Cerebellar cortex (tissue), 1 donor: ENCODE results near the gene DDOST.
A peak's percentile ranks its signal among the peaks of the same experiment; 100 is the strongest.

ENCODE experiments used
- DNase-seq: peaks from one replicate; pipeline ENCODE4 v3.0.0-alpha.2; 2015; ENCODE audit warnings: low spot score

The DDOST gene

DNA sequence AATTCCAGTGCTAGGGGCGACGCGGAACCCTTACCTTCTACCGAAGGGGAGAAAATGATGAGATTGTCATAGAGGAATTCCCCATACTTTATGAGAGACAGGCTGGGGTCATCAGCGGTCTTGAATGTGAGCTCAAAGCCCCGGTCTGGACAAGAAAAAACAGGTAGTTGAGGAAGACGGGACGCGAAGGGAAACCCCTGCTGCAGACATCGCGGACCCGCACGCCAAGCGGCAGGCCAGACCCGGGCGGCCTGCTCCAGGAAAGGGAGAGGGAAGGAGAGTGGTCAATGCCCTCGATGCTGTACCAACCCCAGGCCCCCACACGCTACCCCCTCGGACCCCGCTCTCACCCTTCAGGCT lies 342 bp downstream of the DDOST start:
- DNase-seq = no peak

DNA sequence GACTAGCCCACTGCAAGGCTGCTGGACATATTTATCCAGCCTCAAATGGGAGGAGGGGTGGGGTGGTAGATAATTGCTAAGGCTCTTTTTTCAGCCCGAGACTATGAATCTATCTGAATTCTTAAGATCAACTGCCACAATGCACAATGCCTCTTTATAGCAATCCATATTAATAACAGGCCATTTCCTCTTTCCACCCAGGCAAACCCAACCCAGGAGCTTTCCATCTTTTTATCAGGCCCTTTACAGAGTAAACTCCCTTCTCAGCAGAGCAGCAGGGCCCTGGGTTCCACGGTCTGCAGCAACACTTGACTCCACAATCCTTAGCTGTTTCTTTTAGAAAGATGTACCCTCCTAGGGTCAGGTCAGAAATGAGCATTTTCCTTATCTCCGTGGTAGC lies 806 bp downstream of the DDOST start:
- DNase-seq = no peak

DNA sequence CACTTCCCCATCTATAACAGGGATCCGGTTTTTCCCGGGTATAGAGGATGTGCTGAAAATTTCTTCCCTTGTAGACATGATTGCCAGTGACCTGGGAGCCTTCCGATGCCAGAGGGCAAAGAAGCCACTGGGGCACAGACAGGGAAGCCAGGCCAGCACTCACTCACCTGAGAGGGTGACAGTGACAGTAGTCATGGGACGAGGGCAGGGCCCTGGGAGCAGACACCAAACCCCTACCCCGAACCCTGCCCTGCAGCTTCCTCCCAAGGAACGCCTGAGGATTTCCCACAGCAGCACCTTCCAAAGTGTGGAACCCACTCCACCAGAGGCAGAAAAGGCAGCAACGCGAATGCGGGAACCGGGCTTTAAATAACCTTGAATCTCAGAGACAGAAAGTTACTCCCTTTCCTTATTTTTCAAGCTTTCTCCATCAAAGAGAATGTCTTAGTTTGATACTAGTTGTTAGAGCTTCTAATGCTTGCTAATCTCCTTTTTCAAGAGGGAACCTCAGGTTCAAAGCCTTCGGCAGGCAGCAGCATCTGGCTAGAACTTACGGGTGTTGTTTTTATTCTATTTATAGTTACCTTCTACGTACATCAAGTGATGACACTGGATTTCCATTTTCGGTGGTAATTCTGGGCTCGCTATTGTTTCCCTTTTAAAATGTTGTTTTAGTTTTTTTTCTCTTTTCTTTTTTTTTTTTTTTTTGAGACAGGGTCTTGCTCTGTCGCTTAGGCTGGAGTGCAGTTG lies 2.8 kb downstream of the DDOST start:
- no peak for DNase-seq

DNA sequence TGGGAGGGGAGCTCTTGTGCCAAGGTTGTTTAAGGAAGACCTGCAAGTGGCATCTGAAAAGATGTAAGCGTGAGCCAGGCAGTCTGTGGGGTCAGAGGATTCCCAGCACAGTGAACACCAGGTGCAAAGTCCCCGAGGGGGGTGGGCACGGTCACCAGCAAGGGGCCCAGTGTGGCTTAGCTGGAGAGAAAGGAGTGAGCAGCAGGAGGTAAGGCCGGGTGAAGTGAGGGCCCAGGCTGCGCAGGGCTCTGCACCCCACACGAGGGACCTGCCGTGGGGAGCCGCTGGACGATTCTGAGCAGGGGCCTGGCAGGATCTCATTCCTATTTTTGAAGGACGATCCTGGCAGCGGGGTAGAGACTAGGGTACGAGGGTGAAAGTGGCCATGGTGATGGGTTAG lies 4.1 kb downstream of the DDOST start:
- DNase-seq = no peak

DNA sequence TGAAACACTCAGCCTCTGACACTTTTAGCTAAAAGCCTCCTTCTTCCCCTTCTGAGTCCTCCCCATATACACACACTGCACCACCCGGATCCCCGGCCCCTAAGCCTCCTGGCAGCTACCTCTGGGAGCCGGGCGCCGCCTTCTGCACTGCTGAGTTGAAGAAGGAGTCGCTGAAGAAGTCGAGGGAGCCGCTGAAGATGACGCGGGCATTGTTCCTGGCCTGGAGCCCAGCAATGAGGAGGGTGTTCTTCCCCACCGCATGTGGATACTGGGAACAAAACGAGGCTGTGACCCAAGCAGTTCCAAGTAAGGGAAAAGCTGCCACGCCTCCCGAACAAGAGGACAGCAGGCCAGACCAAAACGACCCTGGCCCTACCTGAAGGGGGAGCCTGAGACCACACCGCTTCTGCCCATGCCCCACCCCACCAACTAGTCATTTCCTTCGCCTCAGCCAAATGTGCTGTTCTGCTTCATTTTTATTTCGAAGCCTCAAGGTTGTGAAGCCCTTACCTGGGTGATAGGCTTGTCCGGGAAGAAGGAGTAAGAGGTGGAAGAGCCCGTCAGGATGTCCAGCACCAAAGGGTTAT lies 7.0 kb downstream of the DDOST start:
- no peak for DNase-seq

DNA sequence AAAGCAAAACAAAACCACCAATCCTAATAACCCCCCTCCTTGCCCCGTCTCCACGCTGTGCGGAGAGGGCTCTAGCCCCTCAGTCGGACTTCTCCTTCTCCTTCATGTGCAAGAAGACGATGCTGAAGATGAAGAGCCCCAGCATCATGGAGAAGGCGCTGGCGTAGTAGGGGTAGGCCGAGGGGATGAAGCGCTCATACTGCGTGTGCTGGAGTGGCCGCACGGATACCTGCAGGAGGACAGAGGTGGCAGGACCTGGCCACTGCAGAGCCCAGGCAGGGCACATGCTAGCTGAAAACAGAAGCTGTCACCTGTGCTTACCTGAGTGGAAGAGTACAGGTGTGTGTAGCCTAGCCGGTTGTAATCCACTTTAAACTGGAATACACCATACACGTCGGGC lies 8.9 kb downstream of the DDOST start:
- no peak for DNase-seq

DNA sequence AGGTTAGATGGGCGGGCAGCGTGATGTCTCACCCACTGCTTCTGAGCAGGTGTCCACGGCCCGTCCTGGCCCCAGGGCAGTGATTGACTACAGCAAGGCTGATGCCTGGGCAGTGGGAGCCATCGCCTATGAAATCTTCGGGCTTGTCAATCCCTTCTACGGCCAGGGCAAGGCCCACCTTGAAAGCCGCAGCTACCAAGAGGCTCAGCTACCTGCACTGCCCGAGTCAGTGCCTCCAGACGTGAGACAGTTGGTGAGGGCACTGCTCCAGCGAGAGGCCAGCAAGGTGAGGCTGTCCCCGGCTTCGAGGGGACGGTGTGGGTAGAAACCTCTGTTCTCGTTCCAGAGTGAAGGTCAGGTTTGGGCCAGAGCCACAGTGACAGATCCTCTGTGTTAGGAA lies 12.2 kb downstream of the DDOST start:
- no peak for DNase-seq

DNA sequence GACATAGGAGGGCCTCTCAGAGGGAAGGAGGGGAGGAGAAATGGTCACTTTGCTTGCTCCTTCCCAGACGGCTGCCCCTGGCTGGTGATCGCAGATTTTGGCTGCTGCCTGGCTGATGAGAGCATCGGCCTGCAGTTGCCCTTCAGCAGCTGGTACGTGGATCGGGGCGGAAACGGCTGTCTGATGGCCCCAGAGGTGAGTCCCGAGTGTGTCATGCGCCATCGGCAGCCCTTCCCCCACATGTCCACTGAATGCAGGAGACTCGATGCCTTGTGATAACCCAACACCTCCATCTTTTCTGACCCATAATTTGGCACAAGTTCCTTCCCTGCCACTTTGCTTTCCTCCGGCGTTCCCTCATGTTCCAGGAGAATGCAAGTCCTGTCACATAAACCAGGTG lies 12.7 kb downstream of the DDOST start:
- no peak for DNase-seq

DNA sequence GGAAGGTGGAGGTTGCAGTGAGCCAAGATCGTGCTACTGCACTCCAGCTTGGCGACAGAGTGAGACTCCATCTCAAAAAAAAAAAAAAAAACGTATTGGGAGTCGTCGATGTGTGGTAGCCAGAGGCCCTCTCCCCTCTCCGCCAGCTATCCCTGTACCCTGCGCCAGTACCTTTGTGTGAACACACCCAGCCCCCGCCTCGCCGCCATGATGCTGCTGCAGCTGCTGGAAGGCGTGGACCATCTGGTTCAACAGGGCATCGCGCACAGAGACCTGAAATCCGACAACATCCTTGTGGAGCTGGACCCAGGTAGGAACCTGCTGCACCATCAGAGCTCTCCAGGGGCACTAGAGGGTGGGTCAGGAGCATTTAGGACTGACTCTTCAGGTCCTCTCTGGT lies 15.8 kb downstream of the DDOST start:
- DNase-seq = no peak

DNA sequence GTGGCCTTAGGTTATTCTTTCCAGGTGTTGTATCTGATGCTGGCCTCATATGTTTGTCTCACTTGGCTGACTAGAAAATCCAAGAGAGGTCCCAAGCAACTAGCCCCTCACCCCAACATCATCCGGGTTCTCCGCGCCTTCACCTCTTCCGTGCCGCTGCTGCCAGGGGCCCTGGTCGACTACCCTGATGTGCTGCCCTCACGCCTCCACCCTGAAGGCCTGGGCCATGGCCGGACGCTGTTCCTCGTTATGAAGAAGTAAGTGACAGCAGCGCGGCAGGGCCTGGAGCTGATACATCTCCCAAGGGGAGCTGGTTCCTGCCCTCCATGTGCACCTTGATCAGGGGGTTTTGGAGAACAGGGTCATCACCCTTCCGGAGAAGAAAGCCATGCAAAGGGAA lies 16.8 kb downstream of the DDOST start:
- DNase-seq = no peak

DNA sequence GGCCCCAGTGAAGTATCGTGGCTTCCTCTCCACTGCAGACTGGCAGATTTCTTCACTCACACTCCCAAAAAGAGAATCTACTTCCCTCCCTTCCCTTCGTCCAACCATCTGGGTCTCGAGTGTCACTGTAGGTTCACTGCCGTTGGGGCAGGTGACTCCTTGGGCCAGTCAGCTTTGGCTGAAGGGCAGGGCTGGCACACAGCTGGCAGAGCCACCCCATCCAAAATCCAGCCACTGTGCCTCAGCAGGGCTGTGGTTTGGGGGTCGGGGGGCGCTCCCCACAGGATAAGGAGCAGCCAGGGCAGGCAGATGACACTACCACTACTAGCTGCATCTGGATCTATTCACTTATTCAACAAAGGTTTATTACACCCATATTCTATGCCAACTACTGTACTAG lies 18.1 kb downstream of the DDOST start:
- DNase-seq = no peak

DNA sequence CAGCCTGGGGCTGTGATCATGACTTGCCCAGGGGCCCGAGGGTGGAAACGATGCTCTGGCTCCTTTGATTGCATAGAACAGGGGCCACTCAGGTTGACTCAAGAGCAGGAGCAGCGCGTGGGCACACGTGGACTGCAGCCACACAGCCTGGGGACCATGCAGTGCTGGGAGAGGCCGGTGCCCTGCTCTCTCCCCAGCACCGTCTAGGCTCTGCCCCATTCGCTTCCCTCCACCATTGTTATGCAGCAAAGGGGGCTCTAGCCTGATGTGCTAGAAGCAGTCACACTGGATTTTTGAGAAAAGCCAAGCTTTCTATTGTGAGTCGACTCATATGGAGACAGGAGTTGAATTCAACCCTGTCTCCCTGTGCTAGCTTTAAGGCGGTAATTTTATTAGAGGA lies 19.2 kb downstream of the DDOST start:
- DNase-seq = no peak

DNA sequence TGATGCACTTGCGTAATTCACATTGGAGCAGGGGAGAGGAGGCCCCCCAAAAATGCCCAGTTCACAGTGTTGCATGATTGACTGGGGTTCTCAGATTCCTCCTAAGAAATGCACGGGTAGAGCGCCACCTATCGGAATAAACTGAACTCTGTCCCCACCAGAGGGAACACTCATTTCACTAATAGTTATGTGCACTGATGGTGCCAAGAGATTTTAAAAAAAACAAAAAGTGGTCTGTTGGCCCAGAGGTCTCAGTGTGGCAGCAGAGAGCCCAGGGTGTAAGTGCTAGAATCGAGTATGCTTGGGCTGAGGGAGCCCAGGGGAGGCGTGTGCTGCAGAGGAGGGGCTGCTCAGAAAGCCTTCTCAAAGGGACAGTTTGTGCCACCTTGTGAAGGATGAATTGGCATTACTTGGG lies 21.0 kb downstream of the DDOST start:
- peak; percentile 69 for DNase-seq

DNA sequence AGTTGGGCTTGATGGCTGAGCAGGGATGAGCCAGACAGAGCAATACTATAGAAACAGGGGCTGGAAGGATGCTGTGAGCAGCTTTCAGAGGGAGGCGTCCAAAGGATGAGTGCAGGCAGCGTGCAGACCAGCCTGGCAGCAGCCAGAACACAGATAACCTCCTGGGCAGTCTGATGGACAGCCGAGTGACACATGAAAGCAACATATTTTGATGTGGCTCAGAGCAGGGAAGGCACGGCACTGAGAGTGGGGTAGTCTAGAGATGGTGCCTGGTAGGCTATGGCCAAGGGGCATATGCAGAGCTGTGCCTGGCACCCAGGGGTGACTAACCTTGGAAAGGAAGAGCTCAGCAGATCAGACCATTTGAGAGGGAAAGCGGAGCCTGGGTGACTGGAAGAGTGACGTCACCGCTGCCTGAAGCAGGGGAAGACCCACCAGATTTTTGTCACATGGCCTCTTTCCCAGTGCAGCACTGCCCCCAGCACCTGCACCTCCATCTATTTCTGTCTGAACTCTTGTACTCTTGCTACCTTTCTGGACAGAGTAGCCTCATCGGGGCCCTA lies 24.3 kb downstream of the DDOST start:
- no peak for DNase-seq

DNA sequence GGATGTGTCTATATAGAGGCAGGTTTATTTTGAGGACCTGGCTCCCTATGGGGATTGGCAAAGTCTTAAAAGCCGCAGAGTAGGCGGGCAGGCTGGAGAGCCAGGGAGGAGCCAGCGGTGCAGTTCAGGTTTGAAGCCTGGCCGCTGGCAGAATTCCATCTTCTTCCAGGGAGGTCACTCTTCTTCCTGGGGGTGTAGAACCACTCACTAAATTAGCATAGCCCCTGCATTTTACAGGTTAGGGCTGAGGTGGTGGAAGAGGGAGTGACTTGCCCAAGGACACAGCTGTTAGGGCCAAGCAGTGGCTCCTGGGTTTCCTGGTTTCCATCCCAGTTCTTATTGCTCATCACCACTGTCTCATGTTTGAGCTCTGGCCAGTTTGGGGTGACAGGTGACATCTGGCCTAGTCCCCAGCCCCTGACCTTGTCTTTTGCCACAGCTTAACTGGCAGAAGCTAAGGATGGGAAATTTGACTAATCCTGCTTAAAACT lies 26.5 kb downstream of the DDOST start:
- DNase-seq = peak; percentile 56

DNA sequence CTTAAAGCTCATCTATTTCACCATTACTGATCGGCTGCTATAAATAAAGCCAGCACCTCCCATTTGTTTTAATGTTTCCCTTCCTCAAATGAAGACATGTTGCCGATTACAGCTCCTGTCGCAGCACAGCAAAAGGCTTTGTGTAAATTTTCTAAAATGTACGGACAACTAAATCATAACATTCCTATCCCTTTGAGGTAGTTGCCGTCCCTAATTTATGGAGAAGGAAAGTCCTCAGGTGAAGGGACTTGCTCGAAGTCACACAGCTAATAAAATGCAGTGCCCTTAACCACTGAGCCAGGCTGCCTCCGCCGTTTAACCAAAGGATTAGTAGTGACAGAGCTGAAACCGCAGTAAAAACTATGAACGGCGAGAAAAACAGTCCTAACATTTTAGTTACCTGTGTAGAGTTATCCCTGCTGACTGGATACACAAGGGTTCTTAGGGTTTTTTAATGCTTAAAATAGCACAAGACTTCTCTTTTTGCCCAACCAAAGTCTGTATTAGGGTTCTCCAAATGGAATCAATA lies 27.0 kb downstream of the DDOST start:
- DNase-seq = no peak

DNA sequence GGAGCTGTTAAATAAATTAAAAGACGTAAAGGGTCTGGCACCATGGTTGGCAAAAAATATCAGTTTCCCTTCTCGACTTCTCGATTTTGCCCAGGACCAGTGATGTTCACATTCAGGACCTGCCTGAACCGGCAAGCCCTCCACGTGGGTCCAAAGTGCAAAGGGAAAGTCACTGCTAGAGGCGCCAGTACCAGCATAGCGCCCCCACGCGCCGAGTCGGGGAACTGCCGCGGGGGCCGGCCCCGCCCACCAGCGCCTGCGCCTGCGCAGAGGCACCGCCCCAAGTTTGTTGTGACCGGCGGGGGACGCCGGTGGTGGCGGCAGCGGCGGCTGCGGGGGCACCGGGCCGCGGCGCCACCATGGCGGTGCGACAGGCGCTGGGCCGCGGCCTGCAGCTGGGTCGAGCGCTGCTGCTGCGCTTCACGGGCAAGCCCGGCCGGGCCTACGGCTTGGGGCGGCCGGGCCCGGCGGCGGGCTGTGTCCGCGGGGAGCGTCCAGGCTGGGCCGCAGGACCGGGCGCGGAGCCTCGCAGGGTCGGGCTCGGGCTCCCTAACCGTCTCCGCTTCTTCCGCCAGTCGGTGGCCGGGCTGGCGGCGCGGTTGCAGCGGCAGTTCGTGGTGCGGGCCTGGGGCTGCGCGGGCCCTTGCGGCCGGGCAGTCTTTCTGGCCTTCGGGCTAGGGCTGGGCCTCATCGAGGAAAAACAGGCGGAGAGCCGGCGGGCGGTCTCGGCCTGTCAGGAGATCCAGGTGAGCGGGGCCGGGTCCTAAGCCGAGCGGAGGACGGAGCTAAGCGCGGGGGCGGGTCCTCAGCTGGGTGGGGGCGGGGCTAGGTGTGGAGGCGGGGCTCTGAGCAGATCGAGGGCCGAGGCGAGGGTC lies 27.7 kb downstream of the DDOST start, which contains the start of gene PINK1:
Gene PINK1 (plus strand): TSS at position 269 of the 875 bp plus-strand sequence. CDS start 91 bp downstream, at position 360.
- peak; percentile 85 for DNase-seq

DNA sequence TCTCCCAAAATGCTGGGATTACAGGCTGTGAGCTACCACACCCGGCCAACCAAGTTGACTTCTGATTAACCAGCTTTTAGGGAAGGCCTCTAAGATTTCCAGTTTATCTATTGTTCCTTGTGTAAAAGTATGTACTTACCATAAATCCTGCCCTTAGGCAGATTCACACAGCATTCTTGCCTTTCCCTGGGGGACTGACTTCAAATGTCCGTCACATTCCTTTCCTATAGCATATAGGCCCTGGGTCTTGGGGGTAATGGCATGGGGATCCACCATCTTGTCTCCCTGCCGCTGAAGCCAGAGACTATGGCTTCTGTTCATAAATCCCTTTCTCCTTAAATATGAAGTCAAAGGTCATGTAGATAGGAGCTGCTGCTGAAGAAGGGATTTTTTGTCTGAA lies 28.8 kb downstream of the DDOST start:
- DNase-seq = no peak

DNA sequence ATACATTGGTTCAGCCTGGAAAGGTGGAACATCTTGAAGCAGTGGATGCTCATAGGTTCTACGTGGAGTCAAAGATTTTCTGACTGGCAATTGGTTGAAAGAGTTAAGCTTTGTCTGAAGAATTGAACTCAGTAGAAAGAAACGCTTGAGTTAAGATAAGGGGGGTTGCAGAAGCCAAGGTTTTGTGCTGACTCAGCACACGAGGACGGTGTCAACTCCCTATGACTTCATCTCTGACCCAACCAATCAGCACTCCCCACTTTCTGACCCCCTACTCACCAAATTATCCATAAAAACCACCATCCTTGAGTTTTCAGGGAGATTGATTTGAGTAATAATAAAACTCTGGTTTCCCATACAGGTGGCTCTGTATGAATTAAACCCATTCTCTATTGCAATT lies 30.4 kb downstream of the DDOST start:
- no peak for DNase-seq

DNA sequence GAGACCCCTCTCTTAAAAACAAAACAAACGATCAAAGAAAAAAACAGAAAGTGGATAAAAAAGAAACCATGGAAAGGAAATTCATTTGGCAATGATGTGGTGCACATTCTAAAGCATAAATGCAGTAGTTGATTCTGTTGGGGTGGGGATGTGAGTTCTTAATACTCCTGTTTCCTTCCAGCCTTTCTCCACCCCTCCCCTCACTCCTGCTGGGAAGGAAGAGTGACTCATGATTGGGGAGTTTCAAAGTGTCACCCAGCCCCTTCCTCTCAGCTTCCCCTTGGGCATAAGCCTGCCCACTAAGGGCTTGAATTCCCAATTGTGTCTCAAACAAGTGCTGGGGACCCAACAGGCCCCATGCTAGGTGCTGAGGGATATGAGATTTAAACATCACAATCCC lies 34.6 kb downstream of the DDOST start:
- no peak for DNase-seq

DNA sequence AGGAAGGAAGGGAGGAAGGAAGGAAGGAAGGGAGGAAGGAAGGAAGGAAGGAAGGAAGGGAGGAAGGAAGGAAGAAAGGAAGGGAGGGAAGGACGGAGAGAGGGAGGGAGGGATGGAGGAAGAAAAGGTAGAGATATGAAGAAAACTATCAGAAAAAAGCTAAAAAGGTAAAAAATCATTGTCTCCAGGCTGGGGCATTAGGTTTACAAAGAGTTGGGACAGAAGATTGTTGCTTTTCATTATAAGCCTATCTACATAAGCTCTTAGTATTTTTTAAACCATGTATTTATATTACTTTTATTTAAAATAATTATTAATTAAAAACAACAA lies 35.1 kb downstream of the DDOST start:
- no peak for DNase-seq
